ENCODE results near the gene HOPX.
"Not testable (repeated sequence)": the region's sequence is repeated elsewhere in the genome, so short reads cannot be mapped to it uniquely, and the experiment has no call there.

HOPX gene

DNA sequence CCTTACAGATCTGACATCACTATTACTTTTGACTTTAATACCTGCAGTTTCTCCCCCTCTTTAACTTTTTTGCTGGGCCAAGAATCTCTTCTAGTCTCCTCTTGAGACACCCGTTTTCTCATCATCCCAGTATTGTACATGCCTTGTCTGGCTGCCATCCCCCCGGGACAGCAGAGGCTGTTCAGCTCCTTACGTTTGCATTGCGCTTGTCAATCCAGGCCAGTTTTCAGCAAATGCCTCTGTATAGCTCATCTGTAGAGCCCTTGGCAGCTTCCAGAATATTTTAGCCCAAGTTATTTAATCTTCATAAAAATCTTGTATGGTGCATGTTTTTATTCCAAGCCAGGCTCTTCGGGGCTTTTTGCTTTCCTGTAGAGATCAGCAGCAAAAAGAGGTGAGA, 22.3 kb upstream of the HOPX start:
- Histone ChIP-seq H3K36me3 (ENCODE audit: insufficient read depth, low read depth, low read length) (no peaks in the 10 kb centered on the region), H3K9me3 (ENCODE audit: insufficient read depth, low read depth, low read length) (no peaks in the 10 kb centered on the region), H3K4me1 (ENCODE audit: insufficient read depth, low read length) (0 out of 2 replicates have a peak, but pooled peaks cover 3% of the 10 kb centered on the region), H3K27me3 (ENCODE audit: insufficient read depth, low read length) (no peaks in the 10 kb centered on the region), H3K4me3 (ENCODE audit: low read length) (no peak overlapping the region), H3K9ac (ENCODE audit: low read depth, low read length) (no peak overlapping the region), H3K27ac (ENCODE audit: low read length) (no peak overlapping the region)

DNA sequence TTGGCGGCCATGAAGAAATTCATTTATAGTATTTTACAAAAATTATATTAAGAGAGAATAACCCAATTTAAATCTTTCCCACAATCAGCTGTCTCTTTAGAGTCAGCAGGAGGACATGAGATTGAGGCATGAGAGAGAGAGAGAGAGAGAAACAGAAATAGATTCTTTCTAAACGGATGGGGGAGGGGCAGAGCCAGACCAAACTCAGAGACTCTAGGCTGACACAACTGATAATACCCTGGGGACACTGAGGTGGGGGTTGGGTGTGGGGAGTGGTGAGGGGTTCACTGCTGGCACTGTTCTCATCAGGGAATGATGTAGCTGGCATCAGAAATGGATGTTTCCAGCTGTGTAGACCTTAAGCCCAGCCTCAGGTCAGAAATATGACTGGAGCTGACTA, 20.5 kb upstream of the HOPX start:
- H3K4me3 ChIP-seq (ENCODE audit: low read length), result no peak overlapping the region
- no peaks in the 10 kb centered on the region for H3K9me3 ChIP-seq (ENCODE audit: insufficient read depth, low read depth, low read length)
- no peak overlapping the region for H3K27ac ChIP-seq (ENCODE audit: low read length)
- no peaks in the 10 kb centered on the region for H3K36me3 ChIP-seq (ENCODE audit: insufficient read depth, low read depth, low read length)
- no peak overlapping the region for H3K9ac ChIP-seq (ENCODE audit: low read depth, low read length)
- 0 out of 2 replicates have a peak, but pooled peaks cover 3% of the 10 kb centered on the region for H3K4me1 ChIP-seq (ENCODE audit: insufficient read depth, low read length)
- H3K27me3 ChIP-seq (ENCODE audit: insufficient read depth, low read length), result no peaks in the 10 kb centered on the region

DNA sequence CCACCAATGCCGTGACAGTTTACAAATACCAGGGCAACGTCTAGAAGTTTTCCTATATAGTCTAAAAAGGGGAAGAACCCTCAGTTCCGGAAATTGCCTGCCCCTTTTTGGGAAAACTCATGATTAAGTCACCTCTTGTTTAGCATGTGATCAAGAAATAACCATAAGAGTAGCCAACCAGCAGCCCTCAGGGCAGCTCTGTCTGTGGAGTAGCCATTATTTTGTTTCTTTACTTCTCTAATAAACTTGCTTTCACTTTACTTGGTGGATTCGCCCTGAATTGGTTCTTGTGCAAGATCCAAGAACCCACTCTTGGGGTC, 20.0 kb upstream of the HOPX start:
- H3K27me3 ChIP-seq (ENCODE audit: insufficient read depth, low read length), result no peaks in the 10 kb centered on the region
- no peaks in the 10 kb centered on the region for H3K9me3 ChIP-seq (ENCODE audit: insufficient read depth, low read depth, low read length)
- no peak overlapping the region for H3K27ac ChIP-seq (ENCODE audit: low read length)
- H3K36me3 ChIP-seq (ENCODE audit: insufficient read depth, low read depth, low read length), result no peaks in the 10 kb centered on the region
- H3K4me1 ChIP-seq (ENCODE audit: insufficient read depth, low read length), result 0 out of 2 replicates have a peak, but pooled peaks cover 3% of the 10 kb centered on the region
- no peak overlapping the region for H3K4me3 ChIP-seq (ENCODE audit: low read length)
- no peak overlapping the region for H3K9ac ChIP-seq (ENCODE audit: low read depth, low read length)

DNA sequence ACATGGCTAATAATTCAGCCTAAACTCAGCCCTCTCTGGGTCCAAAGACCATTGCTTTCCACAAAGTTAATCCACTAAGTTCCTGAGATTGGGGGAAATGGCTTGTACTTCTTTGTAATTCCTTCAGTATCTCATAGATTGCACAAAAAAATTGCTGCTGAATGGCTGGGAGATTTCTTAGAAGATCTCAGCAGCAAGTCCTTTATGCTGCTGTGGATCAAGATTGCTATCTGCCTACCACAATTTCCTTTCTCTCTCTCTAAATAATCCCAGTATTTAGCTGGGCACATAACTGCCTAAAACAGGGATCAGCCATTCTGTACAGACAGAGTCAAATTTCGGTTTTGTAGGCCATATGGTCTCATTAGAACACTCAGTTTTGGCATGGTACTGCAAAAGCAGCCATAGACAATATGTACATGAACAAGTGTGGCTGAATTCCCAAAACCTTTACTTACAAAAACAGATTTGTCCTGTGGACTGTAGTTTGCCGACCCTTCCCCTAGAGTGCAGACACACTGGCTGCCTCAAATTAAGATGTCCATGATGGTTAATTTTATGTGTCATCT, 18.5 kb upstream of the HOPX start:
- H3K9me3 ChIP-seq (ENCODE audit: insufficient read depth, low read depth, low read length), result no peaks in the 10 kb centered on the region
- no peak overlapping the region for H3K4me3 ChIP-seq (ENCODE audit: low read length)
- 0 out of 2 replicates have a peak, but pooled peaks cover 3% of the 10 kb centered on the region for H3K4me1 ChIP-seq (ENCODE audit: insufficient read depth, low read length)
- H3K27ac ChIP-seq (ENCODE audit: low read length), result no peak overlapping the region
- H3K9ac ChIP-seq (ENCODE audit: low read depth, low read length), result no peak overlapping the region
- H3K27me3 ChIP-seq (ENCODE audit: insufficient read depth, low read length), result no peaks in the 10 kb centered on the region
- H3K36me3 ChIP-seq (ENCODE audit: insufficient read depth, low read depth, low read length), result no peaks in the 10 kb centered on the region

GRCh38 chr4:56698329-56698728, 17.2 kb upstream of the HOPX start:
- no peak overlapping the region for H3K27ac ChIP-seq (ENCODE audit: low read length)
- H3K4me3 ChIP-seq (ENCODE audit: low read length), result no peak overlapping the region
- no peaks in the 10 kb centered on the region for H3K9me3 ChIP-seq (ENCODE audit: insufficient read depth, low read depth, low read length)
- no peaks in the 10 kb centered on the region for H3K36me3 ChIP-seq (ENCODE audit: insufficient read depth, low read depth, low read length)
- 0 out of 2 replicates have a peak, but pooled peaks cover 3% of the 10 kb centered on the region for H3K4me1 ChIP-seq (ENCODE audit: insufficient read depth, low read length)
- no peak overlapping the region for H3K9ac ChIP-seq (ENCODE audit: low read depth, low read length)
- H3K27me3 ChIP-seq (ENCODE audit: insufficient read depth, low read length), result no peaks in the 10 kb centered on the region

DNA sequence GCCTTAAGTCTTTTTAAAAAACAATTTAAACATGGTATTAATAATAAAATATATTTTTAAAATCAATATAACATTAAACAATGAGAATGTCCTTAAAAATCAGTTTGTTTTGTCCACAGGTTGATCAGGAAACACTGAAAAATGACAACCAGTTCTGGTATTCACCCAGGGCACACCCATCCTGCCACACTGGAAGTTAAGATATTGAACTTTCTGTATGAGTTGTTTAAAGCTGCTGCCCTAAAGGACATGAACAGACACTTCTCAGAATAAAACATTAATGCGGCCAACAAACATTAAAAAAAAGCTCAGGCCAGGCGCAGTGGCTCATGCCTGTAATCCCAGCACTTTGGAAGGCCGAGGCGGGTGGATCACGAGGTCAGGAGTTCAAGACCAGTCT, 15.0 kb upstream of the HOPX start:
- Histone ChIP-seq H3K9ac (ENCODE audit: low read depth, low read length) (no peak overlapping the region), H3K4me3 (ENCODE audit: low read length) (no peak overlapping the region), H3K9me3 (ENCODE audit: insufficient read depth, low read depth, low read length) (no peaks in the 10 kb centered on the region), H3K4me1 (ENCODE audit: insufficient read depth, low read length) (no peaks in the 10 kb centered on the region), H3K27me3 (ENCODE audit: insufficient read depth, low read length) (no peaks in the 10 kb centered on the region), H3K27ac (ENCODE audit: low read length) (no peak overlapping the region), H3K36me3 (ENCODE audit: insufficient read depth, low read depth, low read length) (no peaks in the 10 kb centered on the region)

DNA sequence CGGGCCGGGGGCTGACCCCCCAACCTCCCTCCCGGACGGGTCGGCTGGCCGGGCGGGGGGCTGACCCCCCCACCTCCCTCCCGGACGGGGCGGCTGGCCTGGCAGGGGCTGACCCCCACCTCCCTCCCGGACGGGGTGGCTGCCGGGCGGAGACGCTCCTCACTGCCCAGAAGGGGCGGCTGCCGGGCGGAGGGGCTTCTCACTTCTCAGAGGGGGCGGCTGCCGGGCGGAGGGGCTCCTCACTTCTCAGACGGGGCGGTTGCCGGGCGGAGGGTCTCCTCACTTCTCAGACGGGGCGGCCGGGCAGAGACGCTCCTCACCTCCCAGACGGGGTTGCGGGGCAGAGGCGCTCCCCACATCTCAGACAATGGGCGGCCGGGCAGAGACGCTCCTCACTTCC, 12.4 kb upstream of the HOPX start:
- H3K4me3 ChIP-seq (ENCODE audit: low read length); H3K36me3 ChIP-seq (ENCODE audit: insufficient read depth, low read depth, low read length); H3K27ac ChIP-seq (ENCODE audit: low read length); H3K9ac ChIP-seq (ENCODE audit: low read depth, low read length); H3K4me1 ChIP-seq (ENCODE audit: insufficient read depth, low read length); H3K9me3 ChIP-seq (ENCODE audit: insufficient read depth, low read depth, low read length); H3K27me3 ChIP-seq (ENCODE audit: insufficient read depth, low read length): not testable (repeated sequence)

GRCh38 chr4:56692576-56692975, 11.5 kb upstream of the HOPX start:
- H3K9me3 ChIP-seq (ENCODE audit: insufficient read depth, low read depth, low read length), result no peaks in the 10 kb centered on the region
- H3K4me1 ChIP-seq (ENCODE audit: insufficient read depth, low read length), result peaks cover 4% of the 10 kb centered on the region; the same call in 1 of the 2 replicates
- H3K9ac ChIP-seq (ENCODE audit: low read depth, low read length), result no peak overlapping the region
- no peak overlapping the region for H3K27ac ChIP-seq (ENCODE audit: low read length)
- no peaks in the 10 kb centered on the region for H3K27me3 ChIP-seq (ENCODE audit: insufficient read depth, low read length)
- H3K36me3 ChIP-seq (ENCODE audit: insufficient read depth, low read depth, low read length), result no peaks in the 10 kb centered on the region
- H3K4me3 ChIP-seq (ENCODE audit: low read length), result no peak overlapping the region

DNA sequence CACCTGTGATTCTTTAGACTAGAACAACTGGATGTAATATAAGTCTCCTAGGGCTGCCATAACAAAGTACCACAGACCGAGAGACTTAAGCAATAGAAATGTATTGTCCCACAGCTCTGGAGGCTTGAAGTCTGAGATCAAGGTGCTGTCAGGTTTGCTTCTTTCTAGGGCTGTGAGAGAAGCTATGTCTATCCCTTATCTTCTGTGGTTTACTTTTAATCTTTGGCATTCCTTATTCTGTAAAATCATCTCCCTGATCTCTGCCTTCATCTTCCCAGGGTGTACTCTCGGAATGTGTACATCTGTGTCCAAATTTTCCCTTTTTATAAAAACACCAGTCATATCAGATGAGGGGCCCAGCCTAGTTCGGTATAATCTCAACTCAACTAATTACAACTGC, 10.3 kb upstream of the HOPX start:
- H3K9me3 ChIP-seq (ENCODE audit: insufficient read depth, low read depth, low read length), result no peaks in the 10 kb centered on the region
- no peaks in the 10 kb centered on the region for H3K36me3 ChIP-seq (ENCODE audit: insufficient read depth, low read depth, low read length)
- H3K27me3 ChIP-seq (ENCODE audit: insufficient read depth, low read length), result no peaks in the 10 kb centered on the region
- H3K9ac ChIP-seq (ENCODE audit: low read depth, low read length), result no peak overlapping the region
- peaks cover 4% of the 10 kb centered on the region; the same call in 1 of the 2 replicates for H3K4me1 ChIP-seq (ENCODE audit: insufficient read depth, low read length)
- H3K4me3 ChIP-seq (ENCODE audit: low read length), result no peak overlapping the region
- no peak overlapping the region for H3K27ac ChIP-seq (ENCODE audit: low read length)

DNA sequence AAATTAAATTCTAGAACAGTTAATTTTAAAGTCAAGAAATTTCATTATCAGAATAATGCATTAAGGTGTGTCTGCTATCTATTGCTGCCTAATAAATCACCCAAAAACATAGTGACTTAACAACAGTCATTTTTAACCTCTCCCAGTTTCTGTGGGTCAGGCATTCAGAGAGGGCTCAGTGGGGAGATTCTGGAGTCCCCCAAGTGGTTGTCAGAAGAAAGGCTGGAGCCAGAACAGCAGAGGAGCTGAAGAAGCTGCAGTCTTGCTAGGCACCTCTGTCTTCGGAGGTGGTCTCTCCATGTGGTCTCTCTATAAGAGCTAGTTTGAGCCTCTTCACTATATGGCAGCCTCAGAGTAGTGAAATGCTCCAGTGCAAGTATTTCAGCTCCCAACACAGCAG, 9.3 kb upstream of the HOPX start:
- Histone ChIP-seq H3K9ac (ENCODE audit: low read depth, low read length) (no peak overlapping the region), H3K36me3 (ENCODE audit: insufficient read depth, low read depth, low read length) (no peaks in the 10 kb centered on the region), H3K27me3 (ENCODE audit: insufficient read depth, low read length) (no peaks in the 10 kb centered on the region), H3K9me3 (ENCODE audit: insufficient read depth, low read depth, low read length) (no peaks in the 10 kb centered on the region), H3K4me1 (ENCODE audit: insufficient read depth, low read length) (peaks cover 4% of the 10 kb centered on the region; the same call in 1 of the 2 replicates), H3K4me3 (ENCODE audit: low read length) (no peak overlapping the region), H3K27ac (ENCODE audit: low read length) (no peak overlapping the region)

- H3K9ac ChIP-seq (ENCODE audit: low read depth, low read length), result no peak overlapping the region
- H3K9me3 ChIP-seq (ENCODE audit: insufficient read depth, low read depth, low read length), result no peaks in the 10 kb centered on the region
- no peaks in the 10 kb centered on the region for H3K36me3 ChIP-seq (ENCODE audit: insufficient read depth, low read depth, low read length)
- no peaks in the 10 kb centered on the region for H3K27me3 ChIP-seq (ENCODE audit: insufficient read depth, low read length)
- no peak overlapping the region for H3K4me3 ChIP-seq (ENCODE audit: low read length)
- peaks cover 4% of the 10 kb centered on the region; the same call in 1 of the 2 replicates for H3K4me1 ChIP-seq (ENCODE audit: insufficient read depth, low read length)
- no peak overlapping the region for H3K27ac ChIP-seq (ENCODE audit: low read length)
Measured at GRCh38 chr4:56689201-56689969, 8.3 kb upstream of the HOPX start.

- Histone ChIP-seq H3K27me3 (ENCODE audit: insufficient read depth, low read length) (no peaks in the 10 kb centered on the region), H3K36me3 (ENCODE audit: insufficient read depth, low read depth, low read length) (no peaks in the 10 kb centered on the region), H3K4me1 (ENCODE audit: insufficient read depth, low read length) (peaks cover 4% of the 10 kb centered on the region; the same call in 1 of the 2 replicates), H3K4me3 (ENCODE audit: low read length) (no peak overlapping the region), H3K27ac (ENCODE audit: low read length) (no peak overlapping the region), H3K9ac (ENCODE audit: low read depth, low read length) (no peak overlapping the region), H3K9me3 (ENCODE audit: insufficient read depth, low read depth, low read length) (no peaks in the 10 kb centered on the region)
Measured at GRCh38 chr4:56688094-56688647, 7.1 kb upstream of the HOPX start.

Data from iPS-20b (cell line).